GM12873 (cell line): ENCODE data around the gene FARSA.

Experiments
- TF ChIP-seq, protein P1 (sequence below): IDR thresholded peaks from 2 replicates; pipeline ENCODE4 v1.5.1; 2012; ENCODE audit warnings: low read depth, mild to moderate bottlenecking, moderate library complexity, low read length, control low read depth; ENCODE audit not compliant: insufficient read depth; ENCODE audit errors: missing control alignments

FARSA gene

DNA sequence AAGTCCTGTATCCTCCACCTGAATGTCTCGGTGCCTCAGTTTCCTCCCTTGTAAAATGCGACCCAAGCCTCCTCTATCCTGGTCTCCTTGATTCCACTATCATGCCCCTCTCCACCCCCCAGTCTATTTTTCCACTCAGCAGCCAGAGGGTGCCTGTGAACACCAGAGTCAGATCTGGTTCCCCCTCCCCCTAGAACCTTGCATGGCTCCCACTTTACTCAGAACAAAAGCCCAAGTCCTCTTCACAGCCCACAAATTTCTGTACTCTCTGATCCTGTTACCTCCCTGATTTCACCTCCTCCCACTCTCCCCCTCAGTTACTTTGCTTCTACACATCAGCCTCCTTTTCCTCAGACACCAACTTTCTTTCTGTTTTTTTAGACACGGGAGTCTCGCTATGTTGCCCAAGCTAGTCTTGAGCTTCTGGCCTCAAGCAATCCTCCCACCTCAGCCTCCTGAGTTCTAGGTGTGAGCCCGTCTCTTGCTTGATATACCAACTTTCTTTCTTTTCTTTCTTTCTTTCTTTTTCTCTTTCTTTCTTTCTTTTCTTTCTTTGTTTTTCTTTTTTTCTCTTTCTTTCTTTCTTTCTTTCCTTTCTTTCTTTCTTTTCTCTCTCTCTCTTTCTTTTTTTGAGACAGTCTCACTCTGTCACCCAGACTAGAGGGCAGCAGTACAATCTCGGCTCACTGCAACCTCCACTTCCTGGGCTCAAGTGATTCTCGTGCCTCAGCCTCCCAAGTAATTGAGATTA, 36.7 kb upstream of the FARSA start:
- TF ChIP-seq, protein P1, sequence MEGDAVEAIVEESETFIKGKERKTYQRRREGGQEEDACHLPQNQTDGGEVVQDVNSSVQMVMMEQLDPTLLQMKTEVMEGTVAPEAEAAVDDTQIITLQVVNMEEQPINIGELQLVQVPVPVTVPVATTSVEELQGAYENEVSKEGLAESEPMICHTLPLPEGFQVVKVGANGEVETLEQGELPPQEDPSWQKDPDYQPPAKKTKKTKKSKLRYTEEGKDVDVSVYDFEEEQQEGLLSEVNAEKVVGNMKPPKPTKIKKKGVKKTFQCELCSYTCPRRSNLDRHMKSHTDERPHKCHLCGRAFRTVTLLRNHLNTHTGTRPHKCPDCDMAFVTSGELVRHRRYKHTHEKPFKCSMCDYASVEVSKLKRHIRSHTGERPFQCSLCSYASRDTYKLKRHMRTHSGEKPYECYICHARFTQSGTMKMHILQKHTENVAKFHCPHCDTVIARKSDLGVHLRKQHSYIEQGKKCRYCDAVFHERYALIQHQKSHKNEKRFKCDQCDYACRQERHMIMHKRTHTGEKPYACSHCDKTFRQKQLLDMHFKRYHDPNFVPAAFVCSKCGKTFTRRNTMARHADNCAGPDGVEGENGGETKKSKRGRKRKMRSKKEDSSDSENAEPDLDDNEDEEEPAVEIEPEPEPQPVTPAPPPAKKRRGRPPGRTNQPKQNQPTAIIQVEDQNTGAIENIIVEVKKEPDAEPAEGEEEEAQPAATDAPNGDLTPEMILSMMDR = no peak

DNA sequence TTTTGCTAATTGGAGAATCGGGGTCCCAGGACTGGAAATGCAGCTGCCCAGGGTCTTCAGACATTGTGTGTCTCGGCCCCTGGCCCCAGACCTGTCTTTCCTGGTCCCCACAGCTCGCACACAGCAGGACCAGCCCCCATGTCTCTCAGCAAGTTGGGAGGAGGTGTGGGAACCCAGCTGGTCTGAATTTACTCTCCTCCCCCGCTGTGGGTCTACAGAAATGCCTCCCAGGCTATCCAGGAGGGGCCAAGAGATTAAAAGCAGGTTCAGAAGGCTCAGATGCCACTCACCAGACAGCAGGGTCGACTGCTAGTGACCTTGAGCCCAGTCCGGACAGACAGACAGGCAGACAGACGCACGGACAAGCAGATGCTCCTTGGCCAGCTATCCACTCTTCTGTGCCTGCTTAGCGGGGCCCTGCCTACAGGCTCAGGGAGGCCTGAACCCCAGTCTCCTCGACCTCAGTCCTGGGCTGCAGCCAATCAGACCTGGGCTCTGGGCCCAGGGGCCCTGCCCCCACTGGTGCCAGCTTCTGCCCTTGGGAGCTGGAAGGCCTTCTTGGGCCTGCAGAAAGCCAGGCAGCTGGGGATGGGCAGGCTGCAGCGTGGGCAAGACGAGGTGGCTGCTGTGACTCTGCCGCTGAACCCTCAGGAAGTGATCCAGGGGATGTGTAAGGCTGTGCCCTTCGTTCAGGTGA, 35.9 kb upstream of the FARSA start, which contains the start of gene DAND5:
TSS of gene DAND5 (plus strand) at position 285 of the 697 bp plus-strand sequence. CDS start at position 370, 85 bp downstream.
- TF ChIP-seq, protein P1 = no peak

DNA sequence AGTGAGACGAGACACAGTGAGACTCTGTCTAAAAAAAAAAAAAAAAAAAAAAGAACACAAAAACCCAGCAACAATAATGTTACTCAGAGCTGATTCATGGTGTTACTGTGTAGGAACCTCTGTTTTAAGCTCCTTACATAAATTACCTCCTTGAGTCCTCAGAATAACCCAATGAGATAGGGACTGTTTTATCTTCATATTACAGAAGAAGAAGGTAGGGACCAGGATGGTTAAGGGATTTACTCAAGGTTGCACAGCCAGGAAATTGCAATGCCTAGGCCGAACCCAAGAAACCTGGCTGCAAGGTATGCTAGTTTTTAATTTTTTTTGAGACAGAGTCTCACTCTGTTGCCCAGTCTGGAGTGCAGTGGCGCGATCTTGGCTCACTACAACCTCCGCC, 34.4 kb upstream of the FARSA start:
- TF ChIP-seq, protein P1 = no peak

DNA sequence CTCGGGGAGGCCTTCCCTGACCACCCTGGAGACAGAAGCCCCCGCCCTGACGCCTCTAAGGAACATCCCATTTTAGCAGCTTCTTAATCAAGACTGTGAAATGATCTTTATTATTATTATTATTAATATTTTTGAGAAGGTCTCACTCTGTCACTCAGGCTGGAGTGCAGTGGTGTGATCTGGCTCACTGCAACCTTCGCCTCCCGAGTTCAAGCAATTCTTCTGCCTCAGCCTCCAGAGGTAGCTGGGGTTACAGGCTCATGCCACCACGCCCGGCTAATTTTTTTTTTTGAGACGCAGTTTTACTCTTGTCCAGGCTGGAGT, 32.3 kb upstream of the FARSA start:
- TF ChIP-seq, protein P1 = no peak

DNA sequence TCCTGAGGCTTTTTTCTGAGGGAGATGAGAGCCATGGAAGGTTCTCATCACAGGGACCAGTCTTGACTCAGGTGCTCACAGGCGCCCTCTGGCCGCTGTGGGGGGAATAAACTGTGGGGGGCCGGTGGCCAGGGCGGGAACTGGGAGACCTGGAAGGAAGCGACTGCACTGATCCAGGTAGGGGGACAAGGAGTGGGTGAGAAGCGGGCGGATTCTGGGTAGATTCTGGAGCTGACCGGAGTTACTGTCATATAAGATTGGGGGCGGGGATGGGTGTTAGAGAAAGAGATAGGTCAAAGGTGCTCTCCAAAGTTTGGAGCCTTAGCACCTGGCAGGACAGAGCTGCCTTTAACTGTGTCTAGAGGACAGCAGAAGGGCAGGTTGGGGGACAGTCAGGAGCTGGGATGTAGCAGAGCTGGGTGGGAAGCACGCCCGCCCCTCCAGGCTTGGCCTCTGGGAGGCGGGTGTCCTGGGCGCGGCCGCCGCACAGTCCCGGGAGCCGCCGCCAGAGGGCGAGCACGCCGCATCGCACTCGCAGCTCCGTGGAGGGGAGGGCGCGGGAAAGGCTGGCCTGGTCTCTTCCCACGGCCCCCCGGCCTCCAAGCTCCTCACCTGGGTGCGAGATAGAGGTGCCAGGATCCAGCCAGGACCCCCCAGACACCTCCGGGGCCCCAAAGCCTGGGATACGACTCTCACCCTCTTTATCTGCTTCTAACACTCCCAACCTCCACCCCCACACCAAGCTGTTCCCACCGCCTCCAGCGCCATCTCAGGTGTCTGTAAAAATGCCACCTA, 31.7 kb upstream of the FARSA start:
- TF ChIP-seq, protein P1 = peak; percentile 94

DNA sequence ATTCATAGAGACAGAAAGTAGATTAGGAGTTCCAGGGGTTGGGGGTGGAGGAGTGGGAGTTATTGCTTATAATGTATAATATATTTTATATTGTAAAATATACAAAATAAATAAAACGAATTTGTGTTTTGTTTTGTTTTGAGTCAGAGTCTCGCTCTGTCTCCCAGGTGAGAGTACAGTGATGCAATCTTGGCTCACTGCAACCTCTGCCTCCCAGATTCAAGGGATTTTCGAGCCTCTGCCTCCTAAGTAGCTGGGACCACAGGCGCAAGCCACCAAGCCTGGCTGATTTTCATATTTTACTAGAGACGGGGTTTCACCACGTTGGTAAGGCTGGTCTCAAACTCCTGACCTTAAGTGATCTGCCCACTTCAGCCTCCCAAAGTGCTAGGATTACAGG, 26.0 kb upstream of the FARSA start:
- TF ChIP-seq, protein P1 = no peak

DNA sequence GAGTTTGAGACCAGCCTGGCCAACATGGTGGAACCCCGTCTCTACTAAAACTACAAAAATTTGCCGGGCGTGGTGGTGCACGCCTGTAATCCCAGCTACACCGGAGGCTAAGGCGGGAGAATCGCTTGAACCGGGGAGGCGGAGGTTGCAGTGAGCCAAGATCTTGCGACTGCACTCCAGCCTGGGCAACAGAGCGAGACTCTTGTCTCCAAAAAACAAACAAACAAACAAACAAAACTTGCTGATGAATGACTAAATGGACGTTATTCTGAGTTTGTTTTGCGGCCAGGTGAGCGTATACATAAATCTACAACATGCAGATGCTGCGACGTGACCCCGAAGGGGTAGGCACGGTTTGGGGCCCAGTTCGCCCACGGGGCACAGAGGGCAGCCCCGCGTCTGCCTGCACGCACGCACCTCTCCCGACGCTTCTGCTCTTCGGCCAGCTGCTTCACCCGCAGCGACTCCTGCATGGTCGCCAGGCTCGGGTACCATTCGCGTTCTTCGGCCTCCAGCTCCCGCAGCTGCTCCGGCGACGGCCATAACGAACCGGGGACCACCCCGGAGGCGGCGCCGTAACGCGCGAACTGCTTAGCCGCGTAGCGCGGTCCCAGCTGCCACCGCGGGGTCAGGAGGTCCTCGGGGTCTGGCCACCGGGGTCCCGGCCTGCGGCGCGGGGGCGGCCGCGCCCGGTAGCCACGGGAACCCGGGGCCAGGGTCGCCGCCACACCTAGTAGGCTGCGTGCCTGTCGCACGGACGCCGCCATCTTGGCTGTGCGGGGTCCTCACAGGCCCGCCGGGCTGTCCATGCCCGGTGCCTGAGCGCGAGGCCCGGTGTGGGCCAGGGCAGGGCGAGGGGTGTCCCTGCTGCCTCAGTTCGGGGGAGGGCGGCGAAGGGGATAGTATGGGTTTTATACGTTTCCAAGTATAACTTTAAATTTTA, 23.2 kb upstream of the FARSA start, which contains the start of gene GADD45GIP1:
TSS of gene GADD45GIP1 (minus strand) at position 778 of the 943 bp plus-strand sequence. CDS start at position 767, 11 bp downstream.
- TF ChIP-seq, protein P1 = no peak
